Measurements from ENCODE around the gene GDF9. TPM values are rescaled to one million over a fixed set of nuclear protein-coding genes. Genes with fewer than 3 reads are reported as not detected.

Gene GDF9
- total RNA-seq (2021), result 0.73 and 1.4 TPM in 2 replicates
- Bru-seq, nascent RNA, result percentile 36 among the genes with signal in this experiment
- BruChase-seq, experiment 1, labeled RNA remaining after a 2-hour chase, result percentile 45 among the genes with signal in this experiment
- percentile 51 among the genes with signal in this experiment for BruChase-seq, experiment 2, labeled RNA remaining after a 6-hour chase
- long read RNA-seq, partial matches to known transcripts, result 2 of 2 reads
- long read RNA-seq, other reads (novel, unspliced or antisense), result 0 of 2 reads

DNA sequence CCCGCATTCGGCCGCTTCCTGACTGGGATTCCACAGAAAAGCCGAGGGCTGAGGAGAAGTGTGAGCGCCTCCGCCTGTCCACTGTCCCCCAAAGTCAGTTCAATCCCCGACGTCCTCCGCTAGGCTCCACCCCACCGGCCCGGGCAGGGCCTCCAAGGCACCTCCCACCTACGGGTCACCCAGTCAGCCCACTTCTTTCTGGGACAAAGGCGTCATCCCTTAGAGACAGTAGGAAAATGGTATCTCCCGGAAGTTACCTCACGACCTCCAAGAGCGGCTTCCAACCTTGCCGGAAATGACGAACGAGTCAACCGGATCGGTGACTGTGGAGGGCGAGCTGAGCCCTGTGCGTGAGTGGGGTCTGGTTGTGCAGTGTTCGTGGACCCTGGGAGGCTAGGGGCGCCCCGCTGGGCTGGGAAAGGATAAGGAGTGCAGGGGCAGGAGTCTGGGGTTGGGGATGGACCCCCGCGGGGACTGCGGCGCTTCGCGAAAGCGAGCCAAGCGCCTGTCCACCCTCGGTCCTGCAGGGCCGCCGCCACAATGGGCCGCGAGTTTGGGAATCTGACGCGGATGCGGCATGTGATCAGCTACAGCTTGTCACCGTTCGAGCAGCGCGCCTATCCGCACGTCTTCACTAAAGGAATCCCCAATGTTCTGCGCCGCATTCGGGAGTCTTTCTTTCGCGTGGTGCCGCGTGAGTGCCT, at the start of gene GDF9, which contains the start of gene UQCRQ:
Gene GDF9, minus strand, starts transcription at position 128 of the 704 bp plus-strand sequence. CDS start 1,936 bp downstream, outside the sequence.
Gene UQCRQ, plus strand, starts transcription at position 301 of the 704 bp plus-strand sequence. Its CDS starts 240 bp downstream, at position 541.
- peak within 1 kb of the TSS; percentile 69 for H3K27ac ChIP-seq

DNA sequence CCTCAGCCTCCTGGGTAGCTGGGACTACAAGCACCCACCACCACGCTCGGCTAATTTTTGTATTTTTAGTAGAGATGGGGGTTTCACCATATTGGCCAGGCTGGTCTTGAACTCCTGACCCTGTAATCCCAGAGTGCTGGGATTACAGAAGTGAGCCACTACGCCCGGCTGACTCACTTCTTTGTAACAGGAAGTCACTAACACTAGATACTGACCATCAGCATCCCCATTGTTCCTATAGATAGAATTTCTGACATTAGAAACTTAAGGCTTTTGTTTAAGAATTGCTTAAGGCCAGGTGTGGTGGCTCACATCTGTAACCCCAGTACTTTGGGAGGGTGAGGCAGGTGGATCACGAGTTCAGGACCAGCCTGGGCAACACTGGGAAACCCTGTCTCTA, 49.4 kb upstream of the GDF9 start:
- CTCF ChIA-PET, result no interaction called here
- TF ChIP-seq EZH2 (IDR thresholded peaks at IDR 0.05; ENCODE audit: low read depth) (no peak), CTCF (conservative IDR thresholded peaks at IDR 0.05) (no peak)

More for the DNA sequence above, at the start of gene GDF9, which contains the start of gene UQCRQ:
- intact Hi-C loops (cut with micrococcal nuclease; ENCODE audit: unreplicated experiment), result loop anchor here (1.0 to 10.0 kb wide), 5 partner anchors 36 to 802 kb away; partner anchors contain the start of genes IL3 and SHROOM1
- BruUV-seq (replicated peaks), result no TSS peak
- peak within 1 kb of the TSS; percentile 90 for H2AFZ ChIP-seq
- H3K9me2 ChIP-seq (ENCODE audit: insufficient read depth), result no peaks in the 10 kb centered on the region
- H3K79me2 ChIP-seq (ENCODE audit: low read depth), result peaks cover 19% of the 10 kb centered on the region
- H3K36me3 ChIP-seq (ENCODE audit: low read depth), result peaks cover 20% of the 10 kb centered on the region; the same call in 1 of the 2 replicates
- H3K4me1 ChIP-seq (replicated peaks; ENCODE audit: insufficient read depth), result peaks cover 18% of the 10 kb centered on the region
- ChIA-PET POLR2A (ENCODE audit: unreplicated experiment) (interaction anchor here (0.6 to 1.0 kb wide), 3 partner anchors 27 to 1185 kb away, joined by 3 to 23 read pairs (median 4); no protein-coding TSS in a partner anchor), CTCF (interaction anchor here (0.6 to 1.6 kb wide), 5 partner anchors 35 to 464 kb away, joined by 3 to 5 read pairs (median 4); no protein-coding TSS in a partner anchor)
- peak; percentile 96 to 97 for DNase-seq
- H3K4me3 ChIP-seq, result peak within 1 kb of the TSS; percentile 76
- no peaks in the 10 kb centered on the region for H4K20me1 ChIP-seq (ENCODE audit: insufficient read depth)
- no peaks in the 10 kb centered on the region for H3K9me3 ChIP-seq (ENCODE audit: insufficient read depth, low read depth)
- peak within 1 kb of the TSS; percentile 96 for H3K4me2 ChIP-seq
- peaks cover 24% of the 10 kb centered on the region; the same call in 1 of the 2 replicates for H3F3A ChIP-seq (ENCODE audit: insufficient read depth, low read depth)
- TF ChIP-seq EZH2 (IDR thresholded peaks at IDR 0.05; ENCODE audit: low read depth) (no peak), CTCF (conservative IDR thresholded peaks at IDR 0.05) (peak; percentile 36; the same call in 1 of the 2 replicates)
- no peaks in the 10 kb centered on the region for H3K27me3 ChIP-seq (ENCODE audit: insufficient read depth, low read depth)

GRCh38 chr5:132909702-132910101, 43.4 kb upstream of the GDF9 start:
- Histone ChIP-seq H4K20me1 (ENCODE audit: insufficient read depth) (peaks cover 31% of the 10 kb centered on the region), H3K27ac (no peak overlapping the region), H3K9me3 (ENCODE audit: insufficient read depth, low read depth) (no peaks in the 10 kb centered on the region), H3K4me3 (no peak overlapping the region), H3K9me2 (ENCODE audit: insufficient read depth) (peaks cover 4% of the 10 kb centered on the region; the same call in 1 of the 2 replicates), H3K79me2 (ENCODE audit: low read depth) (peaks cover under 1% of the 10 kb centered on the region; the same call in 1 of the 2 replicates), H3K4me1 (replicated peaks; ENCODE audit: insufficient read depth) (no peaks in the 10 kb centered on the region), H3F3A (ENCODE audit: insufficient read depth, low read depth) (peaks cover 12% of the 10 kb centered on the region), H3K4me2 (no peak overlapping the region), H2AFZ (no peak overlapping the region), H3K36me3 (ENCODE audit: low read depth) (peaks cover 26% of the 10 kb centered on the region), H3K27me3 (ENCODE audit: insufficient read depth, low read depth) (no peaks in the 10 kb centered on the region)
- POLR2A ChIA-PET (ENCODE audit: unreplicated experiment), result no interaction called here
- TF ChIP-seq EZH2 (IDR thresholded peaks at IDR 0.05; ENCODE audit: low read depth) (no peak), CTCF (conservative IDR thresholded peaks at IDR 0.05) (no peak)
- intact Hi-C loops (cut with micrococcal nuclease; ENCODE audit: unreplicated experiment), result no loop called here
- no TSS peak for BruUV-seq (replicated peaks)
- no peak for DNase-seq
- CTCF ChIA-PET, result no interaction called here

More for the DNA sequence above, 49.4 kb upstream of the GDF9 start:
- POLR2A ChIA-PET (ENCODE audit: unreplicated experiment), result interaction anchor here (0.7 kb wide), 1 partner anchor 102 kb away, joined by 22 read pairs; no protein-coding TSS in a partner anchor
- Histone ChIP-seq H3K4me2 (no peak overlapping the region), H3K79me2 (ENCODE audit: low read depth) (0 out of 2 replicates have a peak, but pooled peaks cover 8% of the 10 kb centered on the region), H3K4me3 (no peak overlapping the region), H2AFZ (no peak overlapping the region), H3K27me3 (ENCODE audit: insufficient read depth, low read depth) (no peaks in the 10 kb centered on the region), H4K20me1 (ENCODE audit: insufficient read depth) (peaks cover 7% of the 10 kb centered on the region), H3F3A (ENCODE audit: insufficient read depth, low read depth) (peaks cover 16% of the 10 kb centered on the region), H3K4me1 (replicated peaks; ENCODE audit: insufficient read depth) (no peaks in the 10 kb centered on the region), H3K36me3 (ENCODE audit: low read depth) (peaks cover 5% of the 10 kb centered on the region), H3K9me2 (ENCODE audit: insufficient read depth) (no peaks in the 10 kb centered on the region), H3K27ac (no peak overlapping the region), H3K9me3 (ENCODE audit: insufficient read depth, low read depth) (no peaks in the 10 kb centered on the region)
- no TSS peak for BruUV-seq (replicated peaks)
- intact Hi-C loops (cut with micrococcal nuclease; ENCODE audit: unreplicated experiment), result no loop called here
- no peak for DNase-seq

Data from PC-9 (cell line).